Stimulated activated CD8-positive, alpha-beta memory T cell treated with anti-CD3 and anti-CD28 coated beads, Interleukin-4, amount 100 ng/mL, for 24 hours (primary cell): ENCODE measurements around the gene KIFAP3.
"Not testable (repeated sequence)": the region's sequence is repeated elsewhere in the genome, so short reads cannot be mapped to it uniquely, and the experiment has no call there.

Experiments
- DNase-seq: peaks from one replicate; pipeline ENCODE4 v3.0.0-alpha.2; 2020; ENCODE audit warnings: low read depth

The KIFAP3 gene

DNA sequence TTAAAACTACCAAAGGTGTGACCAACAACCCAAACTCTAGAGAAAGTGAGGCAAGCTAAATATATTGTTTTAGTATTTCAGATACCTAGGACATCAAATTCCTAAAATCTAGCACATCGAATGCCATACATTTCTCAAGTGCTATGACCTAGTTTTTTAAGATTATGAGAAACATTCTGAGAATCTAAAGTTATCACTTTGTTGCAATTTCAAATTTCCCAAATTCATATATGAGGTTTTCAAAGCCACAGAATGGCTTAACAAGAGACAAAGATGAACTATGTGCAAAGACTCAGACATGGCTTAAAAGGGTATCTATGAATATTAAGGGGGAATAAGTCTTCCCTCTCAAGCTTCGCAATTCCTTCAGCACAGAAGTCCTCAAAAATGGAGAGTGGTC is 187.6 kb downstream of the KIFAP3 start:
- DNase-seq: no peak

DNA sequence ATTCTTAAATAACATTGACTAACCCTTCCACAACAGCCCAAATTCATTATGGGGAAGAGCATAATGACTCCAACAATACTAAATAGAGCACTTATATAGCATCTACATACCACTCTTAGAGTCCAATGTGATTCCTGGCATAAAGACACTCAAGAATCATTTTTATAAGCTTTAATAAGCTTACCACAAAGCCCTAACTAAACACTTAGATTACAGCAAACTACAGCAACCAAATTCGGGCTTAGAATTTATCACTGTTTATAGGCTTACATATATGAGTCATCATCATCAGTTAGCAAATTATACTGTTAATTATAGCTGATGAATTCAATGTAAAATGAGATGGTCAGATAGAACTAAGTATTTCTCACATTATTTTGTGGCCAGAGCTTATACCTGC is 188.1 kb downstream of the KIFAP3 start:
- no peak for DNase-seq

DNA sequence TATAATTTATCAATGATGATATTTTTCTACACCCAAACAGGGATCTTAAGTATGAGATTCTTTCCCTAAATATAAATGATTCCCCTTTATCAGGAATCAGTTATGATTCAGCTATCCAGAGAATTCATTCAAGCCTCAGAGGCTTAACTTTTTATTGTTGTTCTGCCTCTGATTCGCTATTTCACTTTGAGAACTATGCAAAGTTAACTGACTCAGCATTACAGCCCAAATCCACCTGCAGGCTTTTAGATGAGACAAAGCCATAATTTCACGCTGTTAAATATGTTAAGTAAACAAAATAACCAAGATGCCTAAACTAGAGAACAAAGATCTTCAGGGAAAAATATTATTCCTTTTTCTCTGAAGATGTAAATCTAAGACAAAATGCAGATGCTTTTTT is 189.3 kb downstream of the KIFAP3 start:
- no peak for DNase-seq

DNA sequence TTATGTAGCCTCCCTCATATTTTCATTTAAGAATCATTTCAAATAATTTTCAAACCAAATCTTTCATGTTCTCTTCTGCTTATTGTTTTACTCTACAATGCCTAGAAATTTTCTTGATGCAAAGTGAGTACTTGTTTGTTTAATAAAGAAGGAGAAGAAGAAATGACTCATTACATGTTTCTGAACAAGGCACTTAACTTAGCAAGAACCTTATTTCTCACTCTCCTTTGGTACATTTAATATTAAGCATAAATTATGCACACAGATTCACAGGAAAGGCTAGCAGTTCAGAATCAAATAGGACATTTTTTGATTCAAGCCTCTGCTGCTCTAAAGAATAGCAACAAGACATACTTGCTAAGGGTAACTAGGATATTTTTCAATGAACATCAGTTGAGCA is 189.9 kb downstream of the KIFAP3 start:
- no peak for DNase-seq

DNA sequence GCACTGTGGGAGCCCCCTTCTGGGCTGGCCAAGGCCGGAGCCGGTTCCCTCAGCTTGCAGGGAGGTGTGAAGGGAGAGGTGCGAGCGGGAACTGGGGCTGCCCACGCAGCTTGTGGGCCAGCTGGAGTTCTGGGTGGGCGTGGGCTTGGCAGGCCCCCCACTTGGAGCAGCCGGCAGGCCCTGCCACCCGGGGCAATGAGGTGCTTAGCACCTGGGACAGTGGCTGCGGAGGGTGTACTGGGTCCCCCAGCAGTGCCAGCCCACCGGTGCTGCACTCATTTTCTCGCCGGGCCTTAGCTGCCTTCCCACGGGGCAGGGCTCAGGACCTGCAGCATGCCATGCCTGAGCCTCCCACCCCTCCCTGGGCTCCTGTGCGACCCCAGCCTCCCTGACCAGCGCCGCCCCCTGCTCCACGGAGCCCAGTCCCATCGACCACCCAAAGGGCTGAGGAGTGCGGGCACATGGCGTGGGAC is 192.4 kb downstream of the KIFAP3 start:
- no peak for DNase-seq

DNA sequence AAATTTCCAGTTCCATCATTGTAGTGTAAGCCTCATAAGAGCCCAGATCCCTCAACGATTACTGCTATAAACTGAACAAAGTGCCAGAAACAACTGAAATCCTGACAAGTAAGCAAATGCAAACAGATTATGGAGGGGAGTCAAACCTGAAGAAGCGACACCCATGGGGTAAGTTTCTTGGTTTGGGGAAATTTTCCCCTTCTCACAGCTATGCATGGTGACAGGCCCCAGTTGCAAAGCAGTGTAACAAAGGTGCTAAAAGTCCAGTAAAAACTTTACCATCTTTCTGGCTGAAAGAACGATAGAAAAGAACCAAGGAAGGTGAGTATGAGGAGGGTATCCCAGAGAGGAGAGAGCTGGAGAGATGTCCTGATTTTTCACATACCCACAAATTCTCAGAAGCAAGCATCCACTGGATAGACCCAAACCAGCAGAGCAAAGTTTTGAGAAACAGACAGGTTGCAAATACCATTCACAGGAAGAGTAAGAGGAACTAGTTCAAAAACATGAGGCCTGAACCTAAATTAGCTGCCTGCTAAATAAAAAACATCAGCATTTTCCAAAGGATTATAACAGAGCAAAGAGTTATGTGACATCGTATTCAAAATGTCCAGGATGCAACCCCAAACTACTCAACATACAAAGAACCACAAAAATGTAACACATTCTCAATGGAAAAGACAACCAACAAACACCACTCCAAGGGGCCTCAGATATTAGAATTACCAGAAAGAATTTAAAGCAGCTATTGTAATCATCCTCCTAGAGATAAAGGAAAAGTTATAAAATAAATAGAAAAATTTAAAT is 195.3 kb downstream of the KIFAP3 start:
- no peak for DNase-seq

DNA sequence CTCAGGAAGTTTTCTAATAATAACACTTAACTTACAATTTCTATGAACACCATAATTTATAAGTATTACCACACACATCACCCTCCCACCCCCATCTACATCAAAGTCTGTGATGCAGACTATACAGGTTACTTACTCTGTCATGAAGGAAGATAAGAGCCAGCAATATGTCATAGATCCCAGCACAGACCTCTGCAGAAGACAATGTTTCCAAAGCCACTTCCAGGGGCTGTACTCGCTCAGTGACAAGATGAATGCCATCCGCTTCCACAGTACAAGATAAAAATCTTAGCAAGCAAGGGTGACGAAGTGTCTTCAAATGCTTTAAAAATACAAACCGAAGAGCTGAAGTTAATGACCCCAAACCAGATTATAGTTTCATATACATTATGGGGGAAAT is 196.0 kb downstream of the KIFAP3 start:
- DNase-seq: no peak

DNA sequence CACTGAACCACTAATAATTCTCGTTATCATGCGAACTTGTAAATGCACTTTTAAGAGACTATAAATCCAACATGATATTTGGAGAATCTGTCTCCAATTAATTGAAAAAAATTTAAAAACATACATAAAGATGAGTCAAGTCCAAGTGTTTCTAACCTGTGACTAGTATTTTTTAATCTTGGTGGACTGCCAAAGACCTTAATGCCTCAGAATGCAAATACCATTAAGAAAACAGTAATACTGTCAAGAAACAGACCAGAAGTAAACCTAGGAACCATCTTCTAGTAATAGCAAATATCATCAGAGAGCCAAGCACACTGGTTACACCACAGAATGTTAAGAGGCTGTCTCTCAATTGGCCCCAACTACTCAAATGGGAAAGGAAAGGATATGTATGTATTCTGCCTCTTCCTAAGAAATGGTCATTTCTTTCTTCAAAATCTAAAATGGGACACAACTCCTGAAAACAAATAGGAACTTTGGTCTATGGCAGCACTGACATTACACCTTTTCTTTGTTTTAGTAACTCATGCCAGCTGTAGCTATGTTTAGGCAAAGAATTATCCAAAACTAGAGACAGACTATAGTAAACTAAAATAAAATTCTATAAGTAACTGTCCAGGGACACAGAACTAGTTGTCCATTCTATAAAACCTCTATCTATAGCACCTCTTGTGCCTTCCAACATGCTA is 196.5 kb downstream of the KIFAP3 start:
- no peak for DNase-seq

DNA sequence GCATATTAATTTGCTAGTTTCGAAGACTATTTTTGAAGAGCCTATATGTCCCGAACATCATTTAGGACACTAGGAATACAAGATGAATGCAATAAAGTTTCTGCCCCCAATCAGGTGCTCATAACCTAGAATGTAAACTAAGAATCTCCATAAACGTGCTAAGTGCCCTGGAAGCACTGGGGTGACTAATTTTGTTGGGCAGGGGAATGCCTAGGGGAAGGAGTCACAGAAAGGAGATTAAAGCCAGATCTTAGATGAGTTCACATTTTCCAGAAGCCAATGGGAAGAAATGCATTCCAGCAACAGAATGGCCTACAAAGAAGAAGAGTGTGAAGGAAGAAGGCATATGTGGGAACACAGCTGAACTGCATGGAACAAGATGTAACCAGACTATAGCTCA is 200.3 kb downstream of the KIFAP3 start:
- no peak for DNase-seq

DNA sequence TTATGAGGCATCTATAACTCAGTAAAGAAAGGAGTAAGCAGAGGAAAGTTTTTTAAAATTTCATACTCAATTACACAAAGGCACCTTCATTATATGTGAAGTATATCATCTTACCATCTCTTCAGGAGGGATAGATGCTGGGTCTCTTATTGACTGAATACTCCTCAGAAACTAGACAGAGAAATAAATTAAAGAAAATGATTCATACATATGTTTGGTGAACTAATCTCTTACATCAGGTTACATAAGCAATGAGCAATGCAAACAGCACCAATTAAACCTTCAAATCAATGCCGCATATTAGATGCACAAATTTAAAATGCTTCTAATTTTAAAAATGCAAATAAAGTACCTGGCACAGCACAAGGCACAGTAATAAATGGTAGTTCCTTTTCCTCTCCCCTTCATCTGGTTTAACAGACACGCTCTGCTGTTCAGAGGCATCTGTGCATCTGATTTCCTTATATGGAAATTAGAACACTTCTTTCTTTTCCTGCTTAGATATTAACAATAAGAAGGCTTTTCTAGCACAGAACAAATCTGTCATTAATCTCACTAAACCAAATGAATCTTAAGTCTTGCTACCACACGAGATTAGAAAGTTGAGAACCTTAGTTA is 200.8 kb downstream of the KIFAP3 start:
- no peak for DNase-seq

DNA sequence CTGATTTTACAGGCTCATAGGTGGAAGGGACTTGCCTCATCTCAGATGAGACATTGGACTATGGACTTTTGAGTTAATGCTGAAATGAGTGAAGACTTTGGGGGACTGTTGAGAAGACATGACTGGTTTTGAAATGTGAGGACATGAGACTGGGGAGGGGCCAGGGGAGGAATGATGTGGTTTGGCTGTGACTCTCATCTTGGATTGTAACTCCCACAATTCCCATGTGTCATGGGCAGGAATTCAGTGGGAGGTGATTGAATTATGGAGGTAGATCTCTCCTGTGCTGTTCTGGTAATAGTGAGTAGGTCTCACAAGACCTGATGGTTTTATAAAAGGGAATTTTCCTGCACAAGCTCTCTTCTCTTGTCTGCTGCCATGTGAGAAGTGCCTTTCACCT is 201.6 kb downstream of the KIFAP3 start:
- no peak for DNase-seq

DNA sequence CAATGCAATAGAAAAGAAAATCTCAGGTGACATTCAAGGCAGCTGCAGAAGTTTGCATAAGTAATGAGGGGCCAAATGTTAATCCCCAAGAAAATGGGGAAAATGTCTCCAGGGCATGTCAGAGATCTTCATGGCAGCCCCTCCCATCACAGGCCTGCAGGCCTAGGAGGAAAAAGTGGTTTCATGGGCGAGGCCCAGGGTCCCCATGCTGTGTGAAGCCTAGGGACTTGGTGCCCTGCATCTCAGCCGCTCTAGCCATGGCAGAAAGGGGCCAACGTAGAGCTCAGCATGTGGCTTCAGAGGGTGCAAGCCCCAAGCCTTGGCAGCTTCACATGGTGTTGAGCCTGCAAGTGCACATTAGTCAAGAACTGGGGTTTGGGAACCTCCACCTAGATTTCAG is 202.5 kb downstream of the KIFAP3 start:
- DNase-seq: not testable (repeated sequence)
